Heart left ventricle (tissue), 16 donors: ENCODE data around the gene JPH4. TPM values are rescaled to one million over a fixed set of nuclear protein-coding genes. Genes with fewer than 3 reads are reported as not detected.

Experiments used
- ATAC-seq, 4 donors: fragments of 200-7000 bp; cut with Tn5 transposase; one replicate each; pipeline ENCODE4 v1.9.1; 2020 to 2022; ENCODE audit warnings: moderate library complexity in 4 of 4, mild to moderate bottlenecking in 3 of 4, moderate number of reproducible peaks in 1 of 4
- DNase-seq, 5 donors: peaks; one replicate each; pipeline ENCODE4 v3.0.0-alpha.2; 2020
- H3K27ac ChIP-seq, 12 donors: fragments of 200-600 bp; sonication (generic) in 4 of 12; one replicate each; pipeline versions ENCODE4 v1.5.0 to v1.8.0; 2016 to 2022; ENCODE audit warnings: mild to moderate bottlenecking in 2 of 12
- H3K27me3 ChIP-seq, 9 donors: fragments of 200-600 bp; sonication (generic) in 2 of 9; one replicate each; pipeline versions ENCODE4 v1.5.1 to v1.8.0; 2016 to 2022; ENCODE audit warnings: mild to moderate bottlenecking in 3 of 9
- H3K36me3 ChIP-seq, 9 donors: fragments of 200-600 bp; sonication (generic) in 2 of 9; one replicate each; pipeline versions ENCODE4 v1.5.0 to v1.8.0; 2018 to 2022; ENCODE audit warnings: mild to moderate bottlenecking in 2 of 9
- H3K4me1 ChIP-seq, 12 donors: fragments of 200-600 bp; sonication (generic) in 4 of 12; one replicate each; pipeline versions ENCODE4 v1.5.0 to v1.8.0; 2016 to 2022; ENCODE audit warnings: mild to moderate bottlenecking in 3 of 12
- H3K4me3 ChIP-seq, 12 donors: fragments of 200-600 bp; sonication (generic) in 4 of 12; one replicate each; pipeline versions ENCODE4 v1.5.0 to v1.8.0; 2017 to 2022; ENCODE audit warnings: mild to moderate bottlenecking in 9 of 12, moderate library complexity in 4 of 12
- H3K9me3 ChIP-seq, 12 donors: fragments of 200-600 bp; sonication (generic) in 4 of 12; one replicate each; pipeline versions ENCODE4 v1.5.0 to v1.8.0; 2016 to 2022; ENCODE audit warnings: mild to moderate bottlenecking in 1 of 12
- CTCF ChIP-seq, 12 donors: fragments of 200-600 bp; sonication (generic) in 4 of 12; IDR thresholded peaks; one replicate each; pipeline versions ENCODE4 v1.5.0 to v1.8.0; 2018 to 2022; ENCODE audit warnings: antibody characterized with exemption in 12 of 12, mild to moderate bottlenecking in 5 of 12
- POLR2A ChIP-seq, 2 donors: fragments of 450-650 bp; IDR thresholded peaks; one replicate each; pipeline ENCODE4 v1.6.1; 2017; ENCODE audit warnings: antibody characterized with exemption in 2 of 2, mild to moderate bottlenecking in 2 of 2, moderate library complexity in 2 of 2
- WGBS, 4 donors: extraction: QIAGEN DNeasy Blood & Tissue Kit in 2 of 4; methylation state at CpG; one replicate each; pipeline versions ENCODE4 v1.1.5 to v1.1.7; 2013 to 2018; 5-methylcytosine and 5-hydroxymethylcytosine counted together
- intact Hi-C, 10 donors: fragments of 100-400 bp; cut with DNase I; formaldehyde crosslinking; loops; one replicate each; pipeline versions ENCODE4 v1.11.1 to v1.14.2; 2022
- polyA plus RNA-seq, 2 donors: library from polyadenylated mRNA; stranded (reverse); fragments of 200-250 nt; gene quantifications; one replicate each; pipeline ENCODE4 v1.2.3, GENCODE V29; 2013
- total RNA-seq, 9 donors: library from RNA; depleted of rRNA in 2 of 9; stranded (reverse); fragments of >200 nt in 2 of 9; fragmentation: NEBNext Ultra II Directional in 3 of 9; extraction: Animal tissue kit (Norgen Biotek cat#: 25700) in 3 of 9; gene quantifications; one replicate each; pipeline versions ENCODE4 v1.1.0 to v1.2.4, GENCODE V29; 2016 to 2023
- donor health status: ischemic (EF 13 %, LVEDD 7.1; RV severe dilation, severe dysfunction).
- donor health status: healthy with polysubstance abuse.
- donor health status: DM: no; HTN: yes; CAD: no.
- donor health status: DM: no; HTN: no; CAD: no.
- donor health status: ischemic (EF 25% LVEDD 6.9; RV normal size, moderate dysfunction).
- donor health status: ischemic (EF 25% LVEDD 5.7; RV mildly dilated, moderate dysfunction).
- donor health status: healthy.
- donor health status: DM: yes; HTN: yes; CAD: no.
- donor health status: ischemic (EF 35%, LVEDD 5.7; RV mildly dilated, moderate dysfunction).
- donor health status: nonischemic (EF 11% LVEDD 7.7; RV severe dilation, severe dysfunction).
- donor health status: DM: yes; HTN: yes; CAD: no.
- donor health status: PGD.
- donor health status: ischemic (EF 29% LVEDD 5.4; RV normal size, mild dysfunction).
- donor health status: nonischemic (EF 23%, LVEDD 6.1; RV moderate dilation, normal function).

The JPH4 gene
- total and polyA plus RNA-seq, 11 donors = 0.10 to 0.59 (median 0.24) TPM; not detected in 1

GRCh38 chr14:23572524-23572828 is 6.1 kb downstream of the JPH4 start:
- intact Hi-C loops = no loop called here
- peaks cover 22 to 59% (median 26%) of the 10 kb centered on the region in 9 donors for H3K27me3 ChIP-seq
- H3K4me1 ChIP-seq = peaks cover 0 to 51% (median 12%) of the 10 kb centered on the region in 12 donors
- 62 to 67% (median 66%) methylated on average over 4 of the region's 4 CpGs for WGBS, 4 donors
- DNase-seq (no peak), ATAC-seq (no peak)
- H3K27ac ChIP-seq = peak overlapping the region in 1 of 12 donors; percentile 64
- no peaks in the 10 kb centered on the region for H3K36me3 ChIP-seq
- H3K9me3 ChIP-seq = no peaks in the 10 kb centered on the region
- TF ChIP-seq CTCF (IDR thresholded peaks at IDR 0.05) (no peak), POLR2A (IDR thresholded peaks at IDR 0.05) (no peak)
- H3K4me3 ChIP-seq = no peak overlapping the region

- no peaks in the 10 kb centered on the region for H3K36me3 ChIP-seq
- H3K4me1 ChIP-seq = peaks cover 0 to 48% (median 10%) of the 10 kb centered on the region in 12 donors
- DNase-seq (no peak), ATAC-seq (no peak)
- intact Hi-C loops = no loop called here
- peak overlapping the region in 1 of 12 donors; percentile 64 for H3K27ac ChIP-seq
- 63 to 69% (median 65%) methylated on average over 14 of the region's 14 CpGs for WGBS, 4 donors
- TF ChIP-seq CTCF (IDR thresholded peaks at IDR 0.05) (no peak), POLR2A (IDR thresholded peaks at IDR 0.05) (no peak)
- H3K27me3 ChIP-seq = peaks cover 16 to 53% (median 20%) of the 10 kb centered on the region in 9 donors
- H3K9me3 ChIP-seq = no peaks in the 10 kb centered on the region
- no peak overlapping the region for H3K4me3 ChIP-seq
Observed at GRCh38 chr14:23571701-23572523, 6.7 kb downstream of the JPH4 start.

- TF ChIP-seq POLR2A (IDR thresholded peaks at IDR 0.05) (no peak), CTCF (IDR thresholded peaks at IDR 0.05) (no peak)
- ATAC-seq (no peak), DNase-seq (no peak)
- WGBS, 4 donors = 81 to 89% (median 85%) methylated on average over 10 to 23 of the region's 23 CpGs
- H3K27me3 ChIP-seq = peaks cover 6 to 44% (median 11%) of the 10 kb centered on the region in 9 donors
- no peaks in the 10 kb centered on the region for H3K36me3 ChIP-seq
- intact Hi-C loops = no loop called here
- no peak overlapping the region for H3K4me3 ChIP-seq
- H3K4me1 ChIP-seq = peaks cover 0 to 48% (median 10%) of the 10 kb centered on the region in 12 donors
- no peak overlapping the region for H3K27ac ChIP-seq
- no peaks in the 10 kb centered on the region for H3K9me3 ChIP-seq
Observed at GRCh38 chr14:23570806-23571483, 7.6 kb downstream of the JPH4 start.
